ENCODE measurements around the gene GPATCH1. TPM values are rescaled to one million over a fixed set of nuclear protein-coding genes. Genes with fewer than 3 reads are reported as not detected.

The GPATCH1 gene
- total RNA-seq, 3 donors from 2014 or later (not counting 1 experiment from before 2014, with no cell fraction given): 9.1 to 15.0 (median 12.7) TPM

- 84% methylated on average over 7 of the region's 7 CpGs for WGBS (ENCODE audit: insufficient coverage)
- no peak for TF ChIP-seq CTCF (IDR thresholded peaks at IDR 0.05)
These were observed 9.1 kb upstream of the GPATCH1 start for GRCh38 chr19:33071887-33072286.

GRCh38 chr19:33075519-33075918 lies 5.5 kb upstream of the GPATCH1 start:
- Mint-ChIP-seq H3K9me3 (no peaks in the 10 kb centered on the region), H3K27me3 (ENCODE audit: low read depth in 2 of 2) (no peaks in the 10 kb centered on the region), H3K27ac (no peak overlapping the region), H3K4me1 (no peaks in the 10 kb centered on the region), H3K4me3 (no peak overlapping the region), H3K36me3 (no peaks in the 10 kb centered on the region)
- Histone ChIP-seq H3K4me3 (ENCODE audit: low read length) (no peak overlapping the region), H3K9me3 (ENCODE audit: control insufficient read depth, insufficient read depth, low read length) (no peaks in the 10 kb centered on the region), H3K4me1 (ENCODE audit: control insufficient read depth, insufficient read depth, low read length) (peaks cover 3% of the 10 kb centered on the region), H3K27ac (ENCODE audit: low read length) (no peak overlapping the region), H3K36me3 (ENCODE audit: control insufficient read depth, insufficient read depth, low read length) (no peaks in the 10 kb centered on the region), H3K27me3 (ENCODE audit: control insufficient read depth, insufficient read depth, low read length) (no peaks in the 10 kb centered on the region)
- intact Hi-C loops (cut with micrococcal nuclease): no loop called here
- DNase-seq (no peak), ATAC-seq (no peak)
- WGBS (ENCODE audit: insufficient coverage): 100% methylated on average over 2 of the region's 2 CpGs
- TF ChIP-seq CTCF (IDR thresholded peaks at IDR 0.05): no peak

More at GRCh38 chr19:33071887-33072286, 9.1 kb upstream of the GPATCH1 start:
- Histone ChIP-seq H3K36me3 (ENCODE audit: control insufficient read depth, insufficient read depth, low read length) (no peaks in the 10 kb centered on the region), H3K27ac (ENCODE audit: low read length) (no peak overlapping the region), H3K4me1 (ENCODE audit: control insufficient read depth, insufficient read depth, low read length) (no peaks in the 10 kb centered on the region), H3K27me3 (ENCODE audit: control insufficient read depth, insufficient read depth, low read length) (no peaks in the 10 kb centered on the region), H3K9me3 (ENCODE audit: control insufficient read depth, insufficient read depth, low read length) (no peaks in the 10 kb centered on the region), H3K4me3 (ENCODE audit: low read length) (no peak overlapping the region)
- no peaks in the 10 kb centered on the region for H3K36me3 Mint-ChIP-seq
- no peak overlapping the region for H3K27ac Mint-ChIP-seq
- no peaks in the 10 kb centered on the region for H3K27me3 Mint-ChIP-seq (ENCODE audit: low read depth in 2 of 2)
- no peaks in the 10 kb centered on the region for H3K4me1 Mint-ChIP-seq
- no peak for DNase-seq
- H3K9me3 Mint-ChIP-seq: no peaks in the 10 kb centered on the region
- no peak overlapping the region for H3K4me3 Mint-ChIP-seq
- no peak for ATAC-seq
- intact Hi-C loops (cut with micrococcal nuclease): no loop called here

GRCh38 chr19:33085570-33086128 lies 4.7 kb downstream of the GPATCH1 start:
- Histone ChIP-seq H3K9me3 (ENCODE audit: control insufficient read depth, insufficient read depth, low read length) (no peaks in the 10 kb centered on the region), H3K36me3 (ENCODE audit: control insufficient read depth, insufficient read depth, low read length) (peaks cover 18% of the 10 kb centered on the region), H3K27ac (ENCODE audit: low read length) (no peak overlapping the region), H3K4me1 (ENCODE audit: control insufficient read depth, insufficient read depth, low read length) (peaks cover 14% of the 10 kb centered on the region), H3K27me3 (ENCODE audit: control insufficient read depth, insufficient read depth, low read length) (no peaks in the 10 kb centered on the region), H3K4me3 (ENCODE audit: low read length) (no peak overlapping the region)
- no peak for TF ChIP-seq CTCF (IDR thresholded peaks at IDR 0.05)
- ATAC-seq: no peak
- Mint-ChIP-seq H3K4me1 (peaks cover 17 to 30% of the 10 kb centered on the region in 2 donors), H3K36me3 (peaks cover 14% of the 10 kb centered on the region), H3K27ac (no peak overlapping the region), H3K4me3 (no peak overlapping the region), H3K27me3 (ENCODE audit: low read depth in 2 of 2) (no peaks in the 10 kb centered on the region), H3K9me3 (no peaks in the 10 kb centered on the region)
- intact Hi-C loops (cut with micrococcal nuclease): no loop called here
- no peak for DNase-seq
- WGBS (ENCODE audit: insufficient coverage): 90% methylated on average over 3 of the region's 3 CpGs

GRCh38 chr19:33086955-33087354 lies 6.0 kb downstream of the GPATCH1 start:
- no peaks in the 10 kb centered on the region for H3K27me3 ChIP-seq (ENCODE audit: control insufficient read depth, insufficient read depth, low read length)
- no peak for DNase-seq
- no peak for TF ChIP-seq CTCF (IDR thresholded peaks at IDR 0.05)
- Mint-ChIP-seq H3K4me1 (peaks cover 4 to 17% of the 10 kb centered on the region in 2 donors), H3K27me3 (ENCODE audit: low read depth in 2 of 2) (no peaks in the 10 kb centered on the region), H3K36me3 (peaks cover 19% of the 10 kb centered on the region), H3K9me3 (no peaks in the 10 kb centered on the region), H3K4me3 (no peak overlapping the region), H3K27ac (no peak overlapping the region)
- no peak overlapping the region for H3K4me3 ChIP-seq (ENCODE audit: low read length)
- intact Hi-C loops (cut with micrococcal nuclease): no loop called here
- H3K27ac ChIP-seq (ENCODE audit: low read length): no peak overlapping the region
- H3K4me1 ChIP-seq (ENCODE audit: control insufficient read depth, insufficient read depth, low read length): peaks cover 5% of the 10 kb centered on the region
- H3K9me3 ChIP-seq (ENCODE audit: control insufficient read depth, insufficient read depth, low read length): no peaks in the 10 kb centered on the region
- 79% methylated on average over 1 of the region's 1 CpG for WGBS (ENCODE audit: insufficient coverage)
- ATAC-seq: no peak
- H3K36me3 ChIP-seq (ENCODE audit: control insufficient read depth, insufficient read depth, low read length): peaks cover 28% of the 10 kb centered on the region

Measured in natural killer cell (primary cell).